OCI-LY1 (cell line): ENCODE data around the gene SGPP1.
"Not testable (repeated sequence)": the region's sequence is repeated elsewhere in the genome, so short reads cannot be mapped to it uniquely, and the experiment has no call there.

Experiments used
- EZH2 ChIP-seq: fragments of 200-600 bp; sonication (generic), shearing (Covaris generic); IDR thresholded peaks from 2 replicates; pipeline ENCODE4 v1.8.0; 2017; ENCODE audit warnings: borderline replicate concordance, mixed run types, mild to moderate bottlenecking, antibody characterized with exemption, low read length, moderate library complexity, mixed read lengths
- TF ChIP-seq, protein P1 (sequence below): fragments of 200-600 bp; sonication (generic), shearing (Covaris generic); IDR thresholded peaks from 2 replicates; pipeline ENCODE4 v1.5.1; 2017; ENCODE audit warnings: mild to moderate bottlenecking, antibody characterized with exemption, low read length, moderate library complexity, mixed read lengths

GRCh38 chr14:63661881-63662280, 66.0 kb downstream of the SGPP1 start:
- TF ChIP-seq, protein P1, sequence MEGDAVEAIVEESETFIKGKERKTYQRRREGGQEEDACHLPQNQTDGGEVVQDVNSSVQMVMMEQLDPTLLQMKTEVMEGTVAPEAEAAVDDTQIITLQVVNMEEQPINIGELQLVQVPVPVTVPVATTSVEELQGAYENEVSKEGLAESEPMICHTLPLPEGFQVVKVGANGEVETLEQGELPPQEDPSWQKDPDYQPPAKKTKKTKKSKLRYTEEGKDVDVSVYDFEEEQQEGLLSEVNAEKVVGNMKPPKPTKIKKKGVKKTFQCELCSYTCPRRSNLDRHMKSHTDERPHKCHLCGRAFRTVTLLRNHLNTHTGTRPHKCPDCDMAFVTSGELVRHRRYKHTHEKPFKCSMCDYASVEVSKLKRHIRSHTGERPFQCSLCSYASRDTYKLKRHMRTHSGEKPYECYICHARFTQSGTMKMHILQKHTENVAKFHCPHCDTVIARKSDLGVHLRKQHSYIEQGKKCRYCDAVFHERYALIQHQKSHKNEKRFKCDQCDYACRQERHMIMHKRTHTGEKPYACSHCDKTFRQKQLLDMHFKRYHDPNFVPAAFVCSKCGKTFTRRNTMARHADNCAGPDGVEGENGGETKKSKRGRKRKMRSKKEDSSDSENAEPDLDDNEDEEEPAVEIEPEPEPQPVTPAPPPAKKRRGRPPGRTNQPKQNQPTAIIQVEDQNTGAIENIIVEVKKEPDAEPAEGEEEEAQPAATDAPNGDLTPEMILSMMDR, result not testable (repeated sequence)
- not testable (repeated sequence) for TF ChIP-seq EZH2
